HCT116 (cell line): ENCODE measurements around the gene CLASP1. TPM values are rescaled to one million over a fixed set of nuclear protein-coding genes. Genes with fewer than 3 reads are reported as not detected.

ENCODE experiments used
- ATAC-seq: fragments of 200-7000 bp; cut with Tn5 transposase; 2 replicates; pipeline ENCODE4 v1.9.1; 2020; ENCODE audit warnings: mild to moderate bottlenecking, moderate library complexity
- BruUV-seq: library from RNA; stranded (reverse); fragments of 400-500 nt; replicated peaks from 2 replicates; lab custom pipeline; 2021; lab: Mats Ljungman, UMichigan
- CTCF ChIA-PET: fragments of 300-600 bp; sonication (Branson Sonifier 250); formaldehyde crosslinking; loops from one replicate; lab custom pipeline; 2021; ENCODE audit warnings: antibody characterized with exemption; lab: Charles Lee
- POLR2A ChIA-PET: fragments of 300-600, 350-600 bp; sonication (Branson Sonifier 250); formaldehyde crosslinking; loops from one replicate; lab custom pipeline; 2021; ENCODE audit warnings: antibody characterized with exemption; lab: Charles Lee
- RAD21 ChIA-PET, 2 experiments: fragments of 300-600 bp; sonication (Branson Sonifier 250); formaldehyde crosslinking; loops; one replicate each; lab custom pipeline; 2023; ENCODE audit warnings: low total read pairs in 2 of 2; ENCODE audit not compliant: uncharacterized antibody in 2 of 2, unreplicated experiment in 2 of 2, low non-redundant PET in 1 of 2; lab: Charles Lee
- DNase-seq: peaks from one replicate; pipeline ENCODE4 v3.0.0-alpha.2; 2010; ENCODE audit warnings: low read depth, low spot score
- H2AFZ ChIP-seq: fragments of 200-600 bp; shearing (Covaris generic), sonication (generic); 2 replicates; pipeline ENCODE4 v1.6.1; 2017; ENCODE audit warnings: low read depth, mixed run types, mixed read lengths, antibody characterized with exemption, low read length; ENCODE audit not compliant: poor library complexity, severe bottlenecking
- H3K27ac ChIP-seq: 2 replicates; pipeline ENCODE4 v1.5.1; 2012; ENCODE audit warnings: low read depth, low read length
- H3K27me3 ChIP-seq: fragments of 200-600 bp; sonication (generic); 2 replicates; pipeline ENCODE4 v1.6.1; 2016; ENCODE audit warnings: mixed run types, low read length, mixed read lengths; ENCODE audit not compliant: insufficient read depth
- H3K36me3 ChIP-seq, 2 experiments: fragments of 200-500 bp in 1 of 2; fragments of 200-600 bp in 1 of 2; sonication (Bioruptor generic) in 1 of 2; sonication (generic) in 1 of 2; 2 replicates each; pipeline versions ENCODE4 v1.5.1 to v1.6.1; 2014 to 2016; ENCODE audit warnings: low read length in 2 of 2, inconsistent platforms in 1 of 2, mixed read lengths in 1 of 2, mixed run types in 1 of 2; ENCODE audit not compliant: insufficient read depth in 2 of 2, control insufficient read depth in 1 of 2
- H3K4me1 ChIP-seq, 2 experiments: fragments of 200-600 bp in 1 of 2; sonication (generic) in 1 of 2; 2 replicates each; pipeline versions ENCODE4 v1.5.1 to v1.6.1; 2012 to 2017; ENCODE audit warnings: low read length in 2 of 2, inconsistent platforms in 1 of 2, mild to moderate bottlenecking in 1 of 2, mixed read lengths in 1 of 2, mixed run types in 1 of 2, moderate library complexity in 1 of 2; ENCODE audit not compliant: insufficient read depth in 2 of 2, control insufficient read depth in 1 of 2
- H3K4me2 ChIP-seq: fragments of 200-600 bp; sonication (generic); 2 replicates; pipeline ENCODE4 v1.6.1; 2017; ENCODE audit warnings: mixed run types, low read length, mixed read lengths
- H3K4me3 ChIP-seq, 2 experiments: fragments of 200-600 bp in 1 of 2; sonication (generic) in 1 of 2; replicated peaks in 1 of 2; 2 replicates each; pipeline ENCODE4 v1.5.1; 2011 to 2016; ENCODE audit warnings: low read length in 2 of 2, control low read depth in 1 of 2, low read depth in 1 of 2, mild to moderate bottlenecking in 1 of 2, mixed read lengths in 1 of 2, mixed run types in 1 of 2
- H3K79me2 ChIP-seq: fragments of 200-600 bp; sonication (generic); 2 replicates; pipeline ENCODE4 v1.6.1; 2017; ENCODE audit warnings: mild to moderate bottlenecking, mixed run types, low read length, moderate library complexity, mixed read lengths; ENCODE audit not compliant: insufficient read depth
- H3K9ac ChIP-seq: fragments of 200-600 bp; sonication (generic); 2 replicates; pipeline ENCODE4 v1.6.1; 2016; ENCODE audit warnings: low read length, mixed read lengths
- H3K9me2 ChIP-seq: fragments of 200-600 bp; sonication (generic), shearing (Covaris generic); 2 replicates; pipeline ENCODE4 v1.6.1; 2017; ENCODE audit warnings: mixed run types, mild to moderate bottlenecking, moderate library complexity; ENCODE audit not compliant: insufficient read depth
- H3K9me3 ChIP-seq, 2 experiments: fragments of 200-500 bp in 1 of 2; fragments of 200-600 bp in 1 of 2; sonication (Bioruptor generic) in 1 of 2; sonication (generic) in 1 of 2; 2 replicates each; pipeline ENCODE4 v1.6.1; 2014 to 2017; ENCODE audit warnings: low read length in 2 of 2, mixed read lengths in 2 of 2, inconsistent platforms in 1 of 2, low read depth in 1 of 2, mild to moderate bottlenecking in 1 of 2, mixed run types in 1 of 2, moderate library complexity in 1 of 2; ENCODE audit not compliant: control insufficient read depth in 1 of 2, insufficient read depth in 1 of 2
- H4K20me1 ChIP-seq: fragments of 200-600 bp; sonication (generic), shearing (Covaris generic); 2 replicates; pipeline ENCODE4 v1.6.1; 2017; ENCODE audit warnings: mixed run types, mild to moderate bottlenecking, moderate library complexity; ENCODE audit not compliant: insufficient read depth
- ATF3 ChIP-seq: IDR thresholded peaks from 2 replicates; pipeline ENCODE4 v1.6.1; 2012
- CBX3 ChIP-seq: IDR thresholded peaks from 2 replicates; pipeline ENCODE4 v1.6.1; 2012; ENCODE audit warnings: low read depth
- CTCF ChIP-seq, 3 experiments: fragments of 200-600 bp in 1 of 3; sonication (generic) in 1 of 3; IDR thresholded peaks in 2 of 3; conservative IDR thresholded peaks in 1 of 3; 2 replicates each; pipeline ENCODE4 v1.5.1; 2012 to 2017; ENCODE audit warnings: low read depth in 2 of 3, low read length in 2 of 3, antibody characterized with exemption in 1 of 3, borderline replicate concordance in 1 of 3, control low read depth in 1 of 3, mild to moderate bottlenecking in 1 of 3, mixed read lengths in 1 of 3, mixed run types in 1 of 3, moderate library complexity in 1 of 3; ENCODE audit not compliant: insufficient read depth in 1 of 3
- ELF1 ChIP-seq: IDR thresholded peaks from 2 replicates; pipeline ENCODE4 v1.6.1; 2012; ENCODE audit warnings: low read depth, borderline replicate concordance
- EZH2phosphoT487 ChIP-seq: fragments of 200-600 bp; IDR thresholded peaks from 2 replicates; pipeline ENCODE4 v1.6.1; 2018; ENCODE audit warnings: antibody characterized with exemption, borderline replicate concordance
- FOSL1 ChIP-seq: IDR thresholded peaks from 2 replicates; pipeline ENCODE4 v1.6.1; 2012; ENCODE audit warnings: low read depth
- JUND ChIP-seq: IDR thresholded peaks from 2 replicates; pipeline ENCODE4 v1.6.1; 2012
- MAX ChIP-seq: IDR thresholded peaks from 2 replicates; pipeline ENCODE4 v1.6.1; 2012
- POLR2A ChIP-seq: IDR thresholded peaks from 2 replicates; pipeline ENCODE4 v1.7.0; 2011; ENCODE audit warnings: borderline replicate concordance; ENCODE audit not compliant: insufficient read depth, insufficient read length; ENCODE audit errors: extremely low read depth
- POLR2AphosphoS5 ChIP-seq: IDR thresholded peaks from 2 replicates; pipeline ENCODE4 v1.6.1; 2011; ENCODE audit warnings: mild to moderate bottlenecking, low read depth, low read length, moderate library complexity
- RAD21 ChIP-seq: IDR thresholded peaks from 2 replicates; pipeline ENCODE4 v1.6.1; 2012; ENCODE audit warnings: low read depth, mild to moderate bottlenecking
- SIN3A ChIP-seq: IDR thresholded peaks from 2 replicates; pipeline ENCODE4 v1.6.1; 2012; ENCODE audit warnings: low read depth
- SP1 ChIP-seq: IDR thresholded peaks from 2 replicates; pipeline ENCODE4 v1.6.1; 2012; ENCODE audit warnings: low read depth
- SRF ChIP-seq: IDR thresholded peaks from 2 replicates; pipeline ENCODE4 v1.6.1; 2012; ENCODE audit warnings: low read depth
- TCF7L2 ChIP-seq: IDR thresholded peaks from 2 replicates; pipeline ENCODE4 v1.7.0; 2011; ENCODE audit warnings: borderline replicate concordance, inconsistent platforms; ENCODE audit not compliant: insufficient read depth, insufficient read length; ENCODE audit errors: extremely low read depth
- YY1 ChIP-seq: IDR thresholded peaks from 2 replicates; pipeline ENCODE4 v1.6.1; 2011; ENCODE audit warnings: low read length, low read depth, moderate library complexity, mild to moderate bottlenecking; ENCODE audit not compliant: insufficient replicate concordance; ENCODE audit errors: extremely low read depth
- ZFX ChIP-seq: fragments of 450-650 bp; IDR thresholded peaks from 2 replicates; pipeline ENCODE4 v1.6.1; 2017
- intact Hi-C: fragments of 100-400 bp; cut with micrococcal nuclease; formaldehyde crosslinking; loops from 2 replicates; pipeline ENCODE4 v1.10.0; 2022
- total RNA-seq: library from RNA; stranded (reverse); gene quantifications from one replicate; pipeline ENCODE4 v1.2.1, GENCODE V29; 2021; ENCODE audit not compliant: unreplicated experiment

The CLASP1 gene
- total RNA-seq, 1 experiment from 2014 or later: 41.9 TPM

- Histone ChIP-seq H3K9me3 (no peaks in the 10 kb centered on the region), H3K4me2 (no peak overlapping the region), H3K36me3 (no peaks in the 10 kb centered on the region), H3K27me3 (no peaks in the 10 kb centered on the region), H3K27ac (no peak overlapping the region), H3K4me1 (peaks cover 28 to 30% of the 10 kb centered on the region in 2 experiments), H3K4me3 (no peak overlapping the region), H3K79me2 (peaks cover 30% of the 10 kb centered on the region), H4K20me1 (no peaks in the 10 kb centered on the region)
- ChIA-PET POLR2A (interaction anchor here (2.4 kb wide), 1 partner anchor 45 kb away, joined by 14 read pairs; the partner anchor contains the start of gene RNU4ATAC), CTCF (interaction anchor here (0.8 kb wide), 1 partner anchor 9 kb away, joined by 3 read pairs; no protein-coding TSS in a partner anchor), RAD21 (no interaction called here)
- no TSS peak for BruUV-seq
- no peak for ATAC-seq
- no peak for DNase-seq
- TF ChIP-seq TCF7L2: no peak
- no peak for TF ChIP-seq FOSL1
- TF ChIP-seq YY1: no peak
- no peak for TF ChIP-seq EZH2phosphoT487
- TF ChIP-seq, all 23 proteins: peak for 0
- no peak overlapping the region for H2AFZ ChIP-seq
- intact Hi-C loops: no loop called here
- no peaks in the 10 kb centered on the region for H3K9me2 ChIP-seq
- no peak overlapping the region for H3K9ac ChIP-seq
Measured at GRCh38 chr2:121575800-121576199, 73.5 kb downstream of the CLASP1 start.

GRCh38 chr2:121570667-121571055 is 78.6 kb downstream of the CLASP1 start:
- TF ChIP-seq ZFX: no peak
- no peak for TF ChIP-seq CTCF (IDR thresholded peaks at IDR 0.05 in 2 of 3, conservative IDR thresholded peaks at IDR 0.05 in 1 of 3; ENCODE audit: borderline replicate concordance in 1 of 3, insufficient read depth in 1 of 3, low read depth in 2 of 3, low read length in 2 of 3)
- no peak for TF ChIP-seq SP1
- no peak for TF ChIP-seq SRF
- no peak for TF ChIP-seq YY1
- TF ChIP-seq SIN3A: no peak
- TF ChIP-seq JUND: no peak
- no peak for TF ChIP-seq CBX3
- TF ChIP-seq POLR2AphosphoS5: no peak
- no peak for TF ChIP-seq RAD21
- TF ChIP-seq ATF3: no peak
- TF ChIP-seq FOSL1: no peak
- no peak for TF ChIP-seq EZH2phosphoT487
- no peak for TF ChIP-seq MAX
- no peak for TF ChIP-seq ELF1
- no peak for TF ChIP-seq POLR2A
- no peak overlapping the region for H2AFZ ChIP-seq
- RAD21 ChIA-PET: no interaction called here
- no peaks in the 10 kb centered on the region for H3K36me3 ChIP-seq
- no peak overlapping the region for H3K4me2 ChIP-seq
- H3K27me3 ChIP-seq: no peaks in the 10 kb centered on the region
- peaks cover 12% of the 10 kb centered on the region for H3K79me2 ChIP-seq
- no TSS peak for BruUV-seq
- no peak overlapping the region for H3K27ac ChIP-seq
- H3K9me3 ChIP-seq: no peaks in the 10 kb centered on the region
- H3K4me1 ChIP-seq: peaks cover 25 to 40% of the 10 kb centered on the region in 2 experiments
- no peaks in the 10 kb centered on the region for H3K9me2 ChIP-seq
- intact Hi-C loops: no loop called here
- CTCF ChIA-PET: no interaction called here
- DNase-seq (no peak), ATAC-seq (no peak)
- no peak overlapping the region for H3K9ac ChIP-seq
- no peaks in the 10 kb centered on the region for H4K20me1 ChIP-seq
- POLR2A ChIA-PET: no interaction called here
- H3K4me3 ChIP-seq: no peak overlapping the region
